ENCODE data around the gene WASF3. TPM values are rescaled to one million over a fixed set of nuclear protein-coding genes. Genes with fewer than 3 reads are reported as not detected.

Gene WASF3
- polyA plus RNA-seq, 3 donors, result not detected

GRCh38 chr13:26626271-26626670, 68.8 kb downstream of the WASF3 start:
- no peaks in the 10 kb centered on the region for H3K79me2 ChIP-seq (ENCODE audit: insufficient read depth, low read length)
- TF ChIP-seq, protein P1, sequence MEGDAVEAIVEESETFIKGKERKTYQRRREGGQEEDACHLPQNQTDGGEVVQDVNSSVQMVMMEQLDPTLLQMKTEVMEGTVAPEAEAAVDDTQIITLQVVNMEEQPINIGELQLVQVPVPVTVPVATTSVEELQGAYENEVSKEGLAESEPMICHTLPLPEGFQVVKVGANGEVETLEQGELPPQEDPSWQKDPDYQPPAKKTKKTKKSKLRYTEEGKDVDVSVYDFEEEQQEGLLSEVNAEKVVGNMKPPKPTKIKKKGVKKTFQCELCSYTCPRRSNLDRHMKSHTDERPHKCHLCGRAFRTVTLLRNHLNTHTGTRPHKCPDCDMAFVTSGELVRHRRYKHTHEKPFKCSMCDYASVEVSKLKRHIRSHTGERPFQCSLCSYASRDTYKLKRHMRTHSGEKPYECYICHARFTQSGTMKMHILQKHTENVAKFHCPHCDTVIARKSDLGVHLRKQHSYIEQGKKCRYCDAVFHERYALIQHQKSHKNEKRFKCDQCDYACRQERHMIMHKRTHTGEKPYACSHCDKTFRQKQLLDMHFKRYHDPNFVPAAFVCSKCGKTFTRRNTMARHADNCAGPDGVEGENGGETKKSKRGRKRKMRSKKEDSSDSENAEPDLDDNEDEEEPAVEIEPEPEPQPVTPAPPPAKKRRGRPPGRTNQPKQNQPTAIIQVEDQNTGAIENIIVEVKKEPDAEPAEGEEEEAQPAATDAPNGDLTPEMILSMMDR (IDR thresholded peaks at IDR 0.05), result no peak
- no peak overlapping the region for H3K4me2 ChIP-seq (replicated peaks; ENCODE audit: extremely low read depth, low read length, poor library complexity, severe bottlenecking)
- no peaks in the 10 kb centered on the region for H3K4me1 ChIP-seq (ENCODE audit: control insufficient read depth in 1 of 2, insufficient read depth in 2 of 2, low read length in 2 of 2)
- no peaks in the 10 kb centered on the region for H3K36me3 ChIP-seq (replicated peaks in 1 of 2; ENCODE audit: control insufficient read depth in 1 of 2, insufficient read depth in 2 of 2, low read length in 2 of 2)
- H4K20me1 ChIP-seq (ENCODE audit: insufficient read depth, low read length), result no peaks in the 10 kb centered on the region
- no peak overlapping the region for H3K27ac Mint-ChIP-seq
- no peak overlapping the region for H3K9ac ChIP-seq (ENCODE audit: insufficient read depth, low read length, poor library complexity, severe bottlenecking)
- peaks cover 0 to 1% (median under 1%) of the 10 kb centered on the region in 3 donors for H3K27me3 Mint-ChIP-seq (ENCODE audit: low read depth in 3 of 3)
- H3K9me3 ChIP-seq (replicated peaks in 1 of 2; ENCODE audit: control insufficient read depth in 1 of 2, insufficient read depth in 1 of 2, low read length in 2 of 2), result peaks cover 12 to 19% of the 10 kb centered on the region in 2 donors
- H3K27me3 ChIP-seq (ENCODE audit: control insufficient read depth in 2 of 2, insufficient read depth in 2 of 2, low read length in 2 of 2), result no peaks in the 10 kb centered on the region
- no peak overlapping the region for H3K4me3 Mint-ChIP-seq
- no peaks in the 10 kb centered on the region for H3K36me3 Mint-ChIP-seq
- peaks cover 8 to 33% (median 17%) of the 10 kb centered on the region in 7 donors for H3K9me3 Mint-ChIP-seq
- H2AFZ ChIP-seq (ENCODE audit: insufficient read depth, low read depth, low read length, poor library complexity, severe bottlenecking), result no peak overlapping the region
- no peak for DNase-seq
- H3K27ac ChIP-seq (ENCODE audit: low read depth in 1 of 2, low read length in 2 of 2), result no peak overlapping the region
- 100% methylated on average over 1 of the region's 2 CpGs for WGBS (ENCODE audit: insufficient coverage)
- no peaks in the 10 kb centered on the region for H3K4me1 Mint-ChIP-seq
- intact Hi-C loops (cut with micrococcal nuclease), result no loop called here
- no peak overlapping the region for H3K4me3 ChIP-seq (replicated peaks in 1 of 3; ENCODE audit: low read depth in 2 of 3, low read length in 3 of 3)

- Histone ChIP-seq H3K4me1 (ENCODE audit: control insufficient read depth in 1 of 2, insufficient read depth in 2 of 2, low read length in 2 of 2) (no peaks in the 10 kb centered on the region), H3K9ac (ENCODE audit: insufficient read depth, low read length, poor library complexity, severe bottlenecking) (no peak overlapping the region), H3K4me3 (replicated peaks in 1 of 3; ENCODE audit: low read depth in 2 of 3, low read length in 3 of 3) (no peak overlapping the region), H3K36me3 (replicated peaks in 1 of 2; ENCODE audit: control insufficient read depth in 1 of 2, insufficient read depth in 2 of 2, low read length in 2 of 2) (no peaks in the 10 kb centered on the region), H3K79me2 (ENCODE audit: insufficient read depth, low read length) (no peaks in the 10 kb centered on the region), H3K27me3 (ENCODE audit: control insufficient read depth in 2 of 2, insufficient read depth in 2 of 2, low read length in 2 of 2) (no peaks in the 10 kb centered on the region), H4K20me1 (ENCODE audit: insufficient read depth, low read length) (no peaks in the 10 kb centered on the region), H3K4me2 (replicated peaks; ENCODE audit: extremely low read depth, low read length, poor library complexity, severe bottlenecking) (no peak overlapping the region), H3K9me3 (replicated peaks in 1 of 2; ENCODE audit: control insufficient read depth in 1 of 2, insufficient read depth in 1 of 2, low read length in 2 of 2) (peaks cover 6 to 12% of the 10 kb centered on the region in 2 donors), H3K27ac (ENCODE audit: low read depth in 1 of 2, low read length in 2 of 2) (no peak overlapping the region), H2AFZ (ENCODE audit: insufficient read depth, low read depth, low read length, poor library complexity, severe bottlenecking) (no peak overlapping the region)
- no peaks in the 10 kb centered on the region for H3K4me1 Mint-ChIP-seq
- H3K36me3 Mint-ChIP-seq, result no peaks in the 10 kb centered on the region
- no peak for DNase-seq
- H3K4me3 Mint-ChIP-seq, result no peak overlapping the region
- H3K27me3 Mint-ChIP-seq (ENCODE audit: low read depth in 3 of 3), result peaks cover 0 to 1% (median 0%) of the 10 kb centered on the region in 3 donors
- 95% methylated on average over 7 of the region's 8 CpGs for WGBS (ENCODE audit: insufficient coverage)
- H3K9me3 Mint-ChIP-seq, result peaks cover 8 to 28% (median 19%) of the 10 kb centered on the region in 7 donors
- no peak overlapping the region for H3K27ac Mint-ChIP-seq
- TF ChIP-seq, protein P1 (IDR thresholded peaks at IDR 0.05), result no peak
- intact Hi-C loops (cut with micrococcal nuclease), result no loop called here
Measured at GRCh38 chr13:26628706-26629105, 71.2 kb downstream of the WASF3 start.

All from CD14-positive monocyte (primary cell).